Skeletal muscle tissue (tissue), 4 donors: Measurements from ENCODE around the gene MYH10. TPM values are rescaled to one million over a fixed set of nuclear protein-coding genes. Genes with fewer than 3 reads are reported as not detected.

Source experiments
- H3K27ac ChIP-seq: one replicate; pipeline ENCODE4 v1.7.0; 2013; ENCODE audit warnings: mild to moderate bottlenecking, low read depth, low read length, inconsistent platforms
- H3K27me3 ChIP-seq, 3 donors: one replicate each; pipeline ENCODE4 v1.7.0; 2013; ENCODE audit warnings: low read length in 3 of 3; ENCODE audit not compliant: control insufficient read depth in 3 of 3, insufficient read depth in 3 of 3
- H3K36me3 ChIP-seq, 3 donors: one replicate each; pipeline ENCODE4 v1.7.0; 2013; ENCODE audit warnings: low read length in 3 of 3; ENCODE audit not compliant: control insufficient read depth in 3 of 3, insufficient read depth in 3 of 3
- H3K4me1 ChIP-seq, 3 donors: one replicate each; pipeline ENCODE4 v1.7.0; 2013; ENCODE audit warnings: low read length in 3 of 3, mild to moderate bottlenecking in 3 of 3; ENCODE audit not compliant: control insufficient read depth in 3 of 3, insufficient read depth in 3 of 3
- H3K4me3 ChIP-seq, 3 donors: one replicate each; pipeline ENCODE4 v1.7.0; 2013; ENCODE audit warnings: low read length in 3 of 3
- H3K9ac ChIP-seq, 3 donors: one replicate each; pipeline ENCODE4 v1.7.0; 2013; ENCODE audit warnings: low read length in 3 of 3, mild to moderate bottlenecking in 3 of 3, moderate library complexity in 2 of 3, low read depth in 1 of 3
- H3K9me3 ChIP-seq, 3 donors: one replicate each; pipeline ENCODE4 v1.7.0; 2013; ENCODE audit warnings: low read length in 3 of 3; ENCODE audit not compliant: control insufficient read depth in 3 of 3
- total RNA-seq: library from RNA; depleted of rRNA; stranded (reverse); fragments of >200 nt; gene quantifications from one replicate; pipeline ENCODE4 v1.2.3, GENCODE V29; 2014
- donor health status: Osteomylitis.

The MYH10 gene
- total RNA-seq, 1 donor from 2014 or later = 72.0 TPM

DNA sequence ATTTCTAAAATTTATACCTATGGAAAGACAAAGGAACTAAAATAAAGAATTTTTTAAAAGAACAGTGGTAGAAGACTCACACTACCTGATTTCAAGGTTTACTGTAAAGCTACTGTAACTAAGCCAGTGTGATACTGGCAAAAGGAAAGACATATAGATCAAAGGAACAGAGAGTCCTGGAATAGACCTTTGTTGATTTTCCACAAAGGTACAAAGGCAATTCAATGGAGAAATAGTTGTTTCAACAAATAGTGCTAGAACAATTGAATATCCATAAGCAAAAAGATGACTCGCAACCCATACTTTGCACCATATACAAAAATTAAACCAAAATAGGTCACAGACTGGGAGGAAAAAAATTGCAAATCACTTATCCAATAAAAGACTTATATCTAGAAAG is 36.7 kb downstream of the MYH10 start:
- no peaks in the 10 kb centered on the region for H3K4me1 ChIP-seq

GRCh38 chr17:8593276-8593675 is 37.2 kb downstream of the MYH10 start:
- Histone ChIP-seq H3K9me3 (no peaks in the 10 kb centered on the region), H3K27ac (no peak overlapping the region), H3K36me3 (no peaks in the 10 kb centered on the region), H3K27me3 (no peaks in the 10 kb centered on the region), H3K4me1 (no peaks in the 10 kb centered on the region), H3K4me3 (no peak overlapping the region), H3K9ac (no peak overlapping the region)

More for the DNA sequence above, 36.7 kb downstream of the MYH10 start:
- H3K36me3 ChIP-seq = no peaks in the 10 kb centered on the region
- no peak overlapping the region for H3K9ac ChIP-seq
- no peaks in the 10 kb centered on the region for H3K27me3 ChIP-seq
- H3K4me3 ChIP-seq = no peak overlapping the region
- H3K27ac ChIP-seq = no peak overlapping the region
- no peaks in the 10 kb centered on the region for H3K9me3 ChIP-seq

DNA sequence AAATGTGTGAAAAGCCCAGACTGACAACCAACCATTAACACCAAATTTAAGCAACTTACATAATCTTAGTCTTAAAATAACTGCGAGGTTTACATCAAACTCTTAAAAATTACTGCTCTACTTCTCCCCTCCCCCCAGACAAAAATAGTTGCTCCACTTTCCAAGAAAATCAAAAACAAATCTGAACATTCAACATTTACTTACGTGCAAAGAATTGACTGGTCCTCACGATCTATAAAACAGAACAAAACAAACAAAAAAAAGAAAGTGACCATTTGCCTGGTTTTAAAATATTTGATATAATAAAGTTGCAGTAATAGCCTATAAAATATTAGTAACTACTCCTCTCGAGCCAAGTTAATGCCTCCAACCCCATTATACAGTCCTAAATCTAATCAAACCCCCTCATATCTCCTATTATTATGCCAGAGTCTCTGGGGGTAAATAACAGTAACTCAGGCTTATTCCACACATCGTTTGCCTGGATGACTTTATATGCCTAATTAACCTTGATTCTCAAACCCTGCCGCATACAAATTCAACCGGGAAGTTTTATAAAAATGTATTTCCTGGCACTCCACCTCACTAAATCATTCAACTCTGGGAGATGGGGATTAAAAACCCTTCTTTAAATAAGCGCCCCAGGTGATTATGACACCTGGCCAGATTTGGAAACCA is 41.5 kb downstream of the MYH10 start:
- Histone ChIP-seq H3K4me3 (no peak overlapping the region), H3K36me3 (peaks cover 0 to 4% (median 3%) of the 10 kb centered on the region in 3 donors), H3K27ac (no peak overlapping the region), H3K27me3 (no peaks in the 10 kb centered on the region), H3K9me3 (no peaks in the 10 kb centered on the region), H3K9ac (no peak overlapping the region), H3K4me1 (no peaks in the 10 kb centered on the region)

GRCh38 chr17:8586766-8587165 is 43.8 kb downstream of the MYH10 start:
- no peak overlapping the region for H3K4me3 ChIP-seq
- no peaks in the 10 kb centered on the region for H3K27me3 ChIP-seq
- H3K4me1 ChIP-seq = no peaks in the 10 kb centered on the region
- H3K27ac ChIP-seq = no peak overlapping the region
- no peaks in the 10 kb centered on the region for H3K9me3 ChIP-seq
- no peak overlapping the region for H3K9ac ChIP-seq
- H3K36me3 ChIP-seq = peaks cover 0 to 4% (median 3%) of the 10 kb centered on the region in 3 donors

GRCh38 chr17:8585911-8586310 is 44.6 kb downstream of the MYH10 start:
- no peak overlapping the region for H3K4me3 ChIP-seq
- no peaks in the 10 kb centered on the region for H3K9me3 ChIP-seq
- H3K4me1 ChIP-seq = no peaks in the 10 kb centered on the region
- no peak overlapping the region for H3K27ac ChIP-seq
- no peaks in the 10 kb centered on the region for H3K27me3 ChIP-seq
- no peak overlapping the region for H3K9ac ChIP-seq
- H3K36me3 ChIP-seq = peaks cover 0 to 4% (median 3%) of the 10 kb centered on the region in 3 donors

- Histone ChIP-seq H3K36me3 (peaks cover 0 to 4% (median 3%) of the 10 kb centered on the region in 3 donors), H3K4me3 (no peak overlapping the region), H3K9me3 (no peaks in the 10 kb centered on the region), H3K27ac (no peak overlapping the region), H3K9ac (no peak overlapping the region), H3K27me3 (no peaks in the 10 kb centered on the region), H3K4me1 (no peaks in the 10 kb centered on the region)
These were observed 46.6 kb downstream of the MYH10 start for GRCh38 chr17:8583954-8584353.

GRCh38 chr17:8580952-8581658 is 49.4 kb downstream of the MYH10 start:
- Histone ChIP-seq H3K27ac (no peak overlapping the region), H3K36me3 (peaks cover 0 to 2% (median 0%) of the 10 kb centered on the region in 3 donors), H3K4me3 (no peak overlapping the region), H3K9ac (no peak overlapping the region), H3K27me3 (no peaks in the 10 kb centered on the region), H3K9me3 (no peaks in the 10 kb centered on the region), H3K4me1 (no peaks in the 10 kb centered on the region)

DNA sequence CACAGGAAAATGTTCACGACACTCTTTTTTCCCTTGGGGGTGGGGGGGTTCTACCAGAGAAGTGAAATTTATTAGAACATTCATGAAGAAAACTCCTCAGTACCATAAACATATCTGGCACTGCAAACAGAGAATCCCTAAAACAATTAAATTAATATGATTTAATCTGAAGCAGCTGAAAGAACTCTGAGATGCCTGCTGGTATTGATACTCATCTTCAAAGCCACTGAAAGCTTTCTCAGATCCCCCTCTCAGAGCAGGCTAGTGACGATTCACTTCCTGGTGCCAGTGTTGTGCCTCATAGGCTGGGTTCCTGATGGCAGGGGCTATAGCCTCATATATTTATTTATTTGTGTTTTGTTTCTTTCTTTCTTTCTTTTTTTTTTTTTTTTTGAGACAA is 52.7 kb downstream of the MYH10 start:
- H3K4me1 ChIP-seq = no peaks in the 10 kb centered on the region
- H3K27ac ChIP-seq = no peak overlapping the region
- no peaks in the 10 kb centered on the region for H3K27me3 ChIP-seq
- H3K36me3 ChIP-seq = peaks cover 0 to 2% (median 0%) of the 10 kb centered on the region in 3 donors
- H3K9me3 ChIP-seq = no peaks in the 10 kb centered on the region
- no peak overlapping the region for H3K4me3 ChIP-seq
- H3K9ac ChIP-seq = no peak overlapping the region

DNA sequence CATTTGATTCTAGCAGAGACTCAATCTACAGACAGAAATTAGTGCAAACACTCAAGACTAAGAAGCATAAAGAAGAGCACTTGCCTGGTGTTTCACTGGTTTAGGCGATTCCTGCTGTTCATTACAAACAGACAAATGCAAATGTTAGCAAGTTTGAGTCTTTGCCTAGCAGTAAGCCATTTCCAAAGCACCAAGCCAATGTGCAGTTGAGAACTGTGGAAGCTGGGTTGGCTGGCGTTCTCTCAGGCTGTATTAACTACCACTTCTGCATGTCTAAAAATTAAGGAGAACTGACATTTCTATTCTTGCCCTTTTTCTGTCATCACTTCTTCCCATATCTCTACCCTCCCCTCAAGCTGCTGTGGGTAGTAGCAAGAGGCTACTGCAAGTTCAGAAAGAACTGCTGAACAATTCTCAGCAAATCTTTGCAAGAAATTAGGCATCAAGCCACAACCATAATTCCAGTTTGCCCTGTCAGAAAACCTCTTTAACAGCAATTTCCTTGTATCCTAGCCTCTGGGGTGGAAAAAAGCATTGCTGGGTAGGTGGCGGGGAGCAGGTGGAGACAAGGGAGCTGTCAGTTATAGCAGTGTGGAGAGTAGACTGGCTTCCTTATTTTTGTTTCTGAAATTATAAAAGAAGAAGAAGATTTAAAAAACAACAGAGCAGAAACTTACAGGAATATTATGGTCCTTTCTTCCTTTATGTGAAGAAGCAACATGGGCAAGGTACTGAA is 53.8 kb downstream of the MYH10 start:
- no peak overlapping the region for H3K27ac ChIP-seq

DNA sequence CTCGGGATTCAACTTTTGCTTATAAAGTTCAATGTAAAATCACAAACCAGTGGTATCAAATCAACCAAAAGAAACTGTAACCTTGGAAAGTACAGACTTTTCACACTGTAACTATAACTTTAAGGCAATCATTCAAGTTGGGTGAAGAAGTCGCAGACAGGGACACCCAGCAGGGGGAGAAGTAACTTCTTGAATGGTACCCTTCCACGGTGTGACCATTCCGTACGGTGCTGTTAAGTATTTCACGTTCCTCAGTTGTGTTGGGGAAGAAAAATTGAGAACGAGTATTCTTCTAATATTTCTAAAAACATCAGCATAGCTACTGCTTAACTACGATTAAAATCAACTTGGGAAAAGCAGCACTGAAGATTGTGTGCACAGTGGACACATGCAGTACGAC is 55.8 kb downstream of the MYH10 start:
- Histone ChIP-seq H3K4me1 (no peaks in the 10 kb centered on the region), H3K27ac (no peak overlapping the region), H3K9me3 (no peaks in the 10 kb centered on the region), H3K9ac (no peak overlapping the region), H3K36me3 (peaks cover 0 to 2% (median 0%) of the 10 kb centered on the region in 3 donors), H3K4me3 (no peak overlapping the region), H3K27me3 (no peaks in the 10 kb centered on the region)

More for the DNA sequence above, 53.8 kb downstream of the MYH10 start:
- no peaks in the 10 kb centered on the region for H3K9me3 ChIP-seq
- no peak overlapping the region for H3K9ac ChIP-seq
- no peaks in the 10 kb centered on the region for H3K27me3 ChIP-seq
- H3K4me3 ChIP-seq = no peak overlapping the region
- H3K4me1 ChIP-seq = no peaks in the 10 kb centered on the region
- H3K36me3 ChIP-seq = peaks cover 0 to 2% (median 0%) of the 10 kb centered on the region in 3 donors
